HG03342 (cell line): ENCODE measurements around the gene CDCP1.
"Not testable (repeated sequence)": the region's sequence is repeated elsewhere in the genome, so short reads cannot be mapped to it uniquely, and the experiment has no call there.

ENCODE experiments used
- ATAC-seq: cut with Tn5 transposase; IDR thresholded peaks from one replicate; pipeline ENCODE4 v1.9.1; 2021; ENCODE audit warnings: mild to moderate bottlenecking, moderate library complexity; ENCODE audit not compliant: unreplicated experiment

Gene CDCP1

DNA sequence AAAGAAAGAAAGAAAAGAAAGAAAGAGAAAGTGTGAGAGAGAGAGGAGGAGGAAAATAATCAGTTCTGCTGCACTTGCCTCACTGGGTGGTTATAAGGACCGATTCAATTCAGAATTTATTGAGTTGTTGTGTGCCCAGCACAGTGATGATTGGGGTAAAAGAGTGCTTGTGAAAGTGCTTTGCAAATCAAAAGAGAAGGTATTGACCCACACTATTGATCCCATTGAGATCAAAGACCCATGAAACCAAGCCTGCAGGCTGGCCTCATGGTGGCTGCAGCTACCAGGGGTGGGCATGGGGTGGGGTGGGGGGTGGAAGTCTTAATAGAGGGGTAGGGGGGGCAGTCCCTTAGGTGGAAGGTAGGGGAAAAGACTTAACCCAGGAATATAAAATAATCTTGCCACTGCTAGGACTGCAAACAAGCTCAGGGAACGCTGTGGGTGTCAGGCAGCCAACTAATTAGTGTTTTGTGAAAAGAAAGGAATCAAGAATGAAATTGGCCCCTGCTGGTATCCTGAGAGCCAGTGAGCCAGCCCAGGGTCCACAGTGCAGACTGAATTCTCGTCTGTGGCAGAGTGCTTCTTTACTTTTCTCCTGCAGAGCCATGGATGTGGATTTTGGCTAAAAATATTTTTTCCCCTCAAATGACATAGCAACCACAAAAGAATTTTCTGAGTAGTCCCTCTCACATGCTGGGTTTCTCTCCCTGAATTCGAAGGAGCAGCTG is 85.8 kb downstream of the CDCP1 start:
- ATAC-seq, result no peak

DNA sequence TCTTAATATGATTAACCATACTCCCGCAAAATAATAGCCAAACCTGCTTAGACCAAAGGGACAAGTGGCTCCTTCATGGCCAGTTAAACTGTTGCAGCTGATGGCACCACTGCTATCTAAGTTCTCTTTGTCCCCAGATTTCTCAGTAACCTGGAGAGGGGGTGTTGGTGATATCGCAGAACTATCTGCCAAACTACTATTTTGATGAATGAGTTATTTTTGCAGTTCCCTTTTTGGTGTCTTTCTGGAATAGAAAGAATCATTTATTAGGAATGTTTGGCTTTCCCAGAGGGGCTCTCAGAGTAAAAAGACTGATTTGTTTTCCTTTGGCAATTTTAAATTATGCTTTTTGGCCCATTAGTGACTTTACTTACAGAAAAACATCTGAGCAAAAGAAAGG is 87.0 kb downstream of the CDCP1 start:
- ATAC-seq, result no peak

DNA sequence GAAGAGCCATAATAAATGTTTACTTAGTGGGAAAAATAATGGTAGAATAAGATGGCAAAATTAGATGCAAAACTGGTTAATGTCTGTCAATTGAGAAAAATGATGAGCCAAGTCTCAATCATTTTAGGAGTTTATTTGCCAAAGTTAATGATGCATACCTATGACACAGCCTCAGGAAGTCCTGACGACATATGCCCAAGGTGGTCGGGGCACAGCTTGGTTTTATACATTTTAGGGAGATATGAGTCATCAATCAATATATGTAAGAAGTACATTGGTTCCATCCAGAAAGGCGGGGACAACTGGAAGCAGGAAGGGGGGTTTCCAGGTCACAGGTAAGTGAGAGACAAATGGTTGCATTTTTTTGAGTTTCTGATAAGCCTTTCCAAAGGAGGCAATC is 88.6 kb downstream of the CDCP1 start:
- ATAC-seq, result no peak

DNA sequence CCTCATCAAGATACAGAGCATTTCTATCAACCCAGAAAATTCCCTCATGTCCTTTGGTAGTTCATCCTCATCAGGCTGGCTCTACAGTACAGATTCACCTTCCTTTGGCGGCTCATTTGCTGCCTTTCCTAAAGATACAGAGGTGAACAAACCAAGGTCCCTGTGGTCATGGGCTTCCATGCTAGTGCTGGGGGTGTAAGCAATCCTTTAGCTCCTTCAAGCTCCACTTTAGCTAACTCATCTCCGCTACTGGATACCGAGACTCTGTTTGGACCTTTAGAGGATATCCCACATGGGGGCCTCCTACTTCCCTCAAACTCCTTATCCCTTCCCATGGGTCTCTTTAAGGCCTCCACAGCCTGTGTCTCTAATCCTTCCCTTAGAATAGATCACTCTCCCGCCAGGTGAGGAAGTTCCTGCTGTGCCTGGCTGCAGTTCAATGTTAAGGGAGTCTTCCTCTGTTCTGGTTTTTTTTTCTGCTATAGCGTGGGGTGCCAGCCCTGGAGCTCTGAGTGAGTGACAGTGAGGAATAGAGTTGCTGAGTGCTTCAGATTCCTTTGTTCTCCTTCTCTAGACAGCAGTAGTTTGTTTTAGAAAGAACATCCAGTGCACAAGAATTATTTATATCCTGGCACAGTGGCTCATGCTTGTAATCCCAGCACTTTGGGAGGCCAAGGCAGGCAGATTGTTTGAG is 89.4 kb downstream of the CDCP1 start:
- no peak for ATAC-seq

DNA sequence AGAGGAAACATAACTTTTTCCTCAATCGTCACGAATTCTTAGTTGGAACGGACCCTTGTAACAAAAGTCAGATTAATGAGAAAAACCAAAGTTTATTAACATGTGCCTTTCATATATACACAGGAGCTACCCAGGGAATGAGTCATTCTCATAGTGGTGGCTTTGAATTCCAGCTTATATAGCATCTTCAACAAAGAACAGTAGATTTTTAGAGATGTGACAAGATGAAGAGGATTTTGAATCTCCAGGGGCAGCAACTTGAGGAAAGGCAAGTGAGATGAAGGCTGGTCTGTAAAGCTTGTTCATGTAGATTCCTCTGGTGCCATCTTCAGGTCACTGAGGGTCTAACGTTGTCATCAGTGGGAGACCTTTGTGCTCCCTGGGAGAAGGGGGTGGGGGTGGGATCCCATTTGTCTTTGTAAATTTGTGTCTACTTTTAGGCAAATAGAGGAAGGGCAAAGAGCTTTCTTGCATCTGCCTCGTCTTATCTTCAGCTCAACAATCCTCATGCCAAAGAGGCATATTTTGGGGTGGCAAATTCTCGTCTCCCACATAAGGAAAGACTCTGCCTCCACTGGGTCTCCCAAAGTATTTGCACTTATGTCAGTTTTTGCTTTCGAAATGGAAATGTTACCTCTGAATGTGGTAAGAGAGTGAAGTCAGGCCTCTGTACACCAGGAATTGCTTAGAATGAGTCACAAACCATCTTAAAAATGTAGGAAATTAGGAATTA is 90.6 kb downstream of the CDCP1 start:
- ATAC-seq, result no peak

DNA sequence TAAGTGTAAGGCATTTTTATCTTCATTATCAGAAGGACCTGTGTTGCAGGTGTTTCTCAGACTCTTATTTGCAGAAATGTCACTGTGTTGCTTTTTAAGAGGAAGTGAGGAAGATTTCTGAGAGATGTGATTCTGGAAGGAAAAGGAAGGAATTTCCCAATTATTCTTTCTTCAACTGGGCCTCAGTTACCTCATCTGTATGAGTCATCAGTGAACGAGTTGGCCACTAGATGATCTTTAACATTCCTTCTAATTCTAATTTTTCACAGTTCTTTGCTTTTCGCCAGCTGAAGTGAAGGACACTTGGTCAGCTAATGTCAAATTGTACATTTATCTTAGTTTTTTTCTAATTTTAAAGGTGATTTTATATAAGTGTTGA is 91.2 kb downstream of the CDCP1 start:
- ATAC-seq, result no peak

DNA sequence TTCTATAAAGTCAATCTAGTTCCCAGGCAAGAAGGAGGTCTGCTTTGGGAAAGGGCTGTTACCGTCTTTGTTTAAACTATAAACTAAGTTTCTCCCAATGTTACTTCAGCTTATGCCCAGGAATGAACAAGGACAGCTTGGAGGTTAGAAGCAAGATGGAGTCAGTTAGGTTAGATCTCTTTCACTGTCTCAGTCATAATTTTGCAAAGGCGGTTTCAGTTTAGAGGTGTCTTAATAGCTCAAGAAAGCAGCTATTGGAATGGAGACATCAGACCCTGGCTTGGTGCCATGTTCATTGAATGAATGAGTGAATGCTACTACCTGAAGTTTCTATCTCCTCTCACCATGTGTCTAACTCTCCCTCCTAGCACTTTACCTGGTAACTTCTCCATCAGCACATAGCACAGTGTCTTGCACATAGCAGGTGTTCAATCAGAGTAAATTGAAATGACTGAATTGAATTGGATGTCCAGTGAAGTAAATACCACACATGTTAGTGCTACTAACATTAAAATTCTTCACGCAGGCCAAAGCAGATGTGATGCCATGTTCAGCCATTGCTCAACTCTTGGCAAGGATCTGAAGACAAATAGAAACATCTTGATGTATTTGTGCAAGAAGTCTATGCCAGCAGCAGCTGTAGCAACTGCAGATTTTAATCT is 91.9 kb downstream of the CDCP1 start:
- ATAC-seq, result no peak

DNA sequence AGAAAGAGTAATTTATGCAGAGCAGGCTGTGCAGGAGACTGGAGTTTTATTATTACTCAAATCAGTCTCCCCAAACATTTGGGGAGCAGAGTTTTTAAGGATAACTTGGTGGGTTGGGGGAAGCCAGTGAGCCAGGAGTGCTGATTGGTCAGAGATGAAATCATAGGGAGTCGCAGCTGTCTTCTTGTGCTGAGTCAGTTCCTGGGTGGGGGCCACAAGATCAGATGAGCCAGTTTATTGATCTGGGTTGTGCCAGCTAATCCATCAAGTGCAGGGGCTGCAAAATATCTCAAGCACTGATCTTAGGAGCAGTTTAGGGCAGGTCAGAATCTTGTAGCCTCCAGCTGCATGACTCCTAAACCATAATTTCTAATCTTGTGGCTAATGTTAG is 92.4 kb downstream of the CDCP1 start:
- ATAC-seq, result not testable (repeated sequence)

DNA sequence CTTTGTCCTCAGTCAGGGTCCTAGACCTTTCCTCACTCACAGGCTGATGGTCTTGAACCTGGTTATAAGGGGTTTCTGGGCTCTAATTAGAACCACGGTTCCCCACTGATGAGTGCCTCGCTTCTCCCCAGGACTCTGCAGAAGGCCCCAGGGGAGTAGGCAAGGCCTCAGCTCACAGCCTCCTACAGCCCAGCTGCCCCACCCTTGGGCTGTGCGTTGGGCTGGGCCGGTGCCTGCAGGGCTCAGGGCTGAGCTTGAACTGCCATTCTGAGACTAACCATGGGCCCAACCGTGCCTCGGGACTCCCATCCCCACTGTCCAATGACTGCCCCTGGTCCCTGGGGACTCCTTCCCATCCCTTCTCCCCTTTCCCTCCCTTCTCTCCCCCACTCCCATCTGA is 94.5 kb downstream of the CDCP1 start:
- no peak for ATAC-seq

DNA sequence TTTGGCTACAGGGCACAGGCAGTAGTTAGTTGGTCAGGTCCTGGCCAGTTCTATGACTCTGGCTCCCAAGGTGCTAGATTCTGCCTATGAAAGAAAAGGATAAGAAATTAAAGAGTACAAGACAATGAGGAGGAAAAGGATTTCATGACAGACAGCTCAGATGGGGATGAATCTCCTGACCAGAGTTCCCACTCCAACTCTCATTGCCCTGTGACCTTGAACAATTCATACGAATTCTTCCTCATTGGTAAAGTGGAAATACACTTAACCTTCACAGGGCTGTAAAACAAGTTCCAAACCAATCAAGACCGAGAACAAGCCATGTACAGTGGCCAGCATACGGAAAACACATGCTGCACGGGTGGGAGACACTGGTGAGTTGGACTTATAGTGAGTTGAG is 96.4 kb downstream of the CDCP1 start:
- ATAC-seq, result no peak

DNA sequence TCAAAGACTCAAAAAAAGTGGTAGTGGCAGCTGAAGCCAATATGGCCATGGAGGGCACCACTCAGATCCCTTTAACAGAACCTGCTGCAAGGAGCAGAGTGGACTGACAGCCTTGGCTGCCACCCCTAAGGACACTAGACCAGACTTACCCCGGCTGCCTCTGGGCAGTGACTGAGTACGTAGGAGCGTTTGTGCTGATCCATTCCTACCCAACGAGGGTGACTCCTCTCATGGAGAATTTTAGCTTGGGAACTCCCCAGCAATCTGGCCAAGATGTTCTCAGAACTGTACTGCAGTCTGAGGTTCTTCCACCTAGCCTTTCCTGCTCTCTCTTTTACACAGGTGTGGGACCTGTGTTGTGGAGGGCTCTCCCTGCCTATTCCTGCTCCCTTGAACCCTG is 97.9 kb downstream of the CDCP1 start:
- ATAC-seq, result no peak

DNA sequence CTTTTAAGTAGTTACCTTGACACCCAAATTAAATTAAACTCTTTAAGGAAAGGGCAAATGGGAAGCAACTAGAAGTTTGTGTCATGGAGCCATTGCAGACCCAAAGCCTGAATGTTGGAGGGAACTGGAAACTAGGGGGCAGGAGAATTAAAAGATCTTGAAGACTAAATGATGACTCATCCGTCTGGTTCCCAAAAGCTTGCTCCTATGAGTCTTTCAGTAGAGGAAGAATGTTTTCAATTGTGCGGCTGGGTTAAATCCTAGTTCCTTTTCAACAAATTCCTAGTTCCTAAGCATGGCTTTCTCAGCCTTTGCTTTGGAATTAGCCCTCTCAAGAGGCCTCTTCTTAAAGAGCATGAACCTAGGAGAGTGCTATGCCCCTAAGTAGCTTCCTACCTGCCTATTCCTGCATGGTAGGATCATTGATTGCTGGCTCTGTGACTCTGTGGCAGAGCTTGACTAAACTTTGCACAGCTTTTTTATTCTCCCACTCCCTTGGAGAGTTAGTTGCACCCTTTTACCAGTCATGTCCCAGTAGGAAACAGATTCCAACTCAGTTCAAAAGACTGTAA is 102.4 kb downstream of the CDCP1 start:
- ATAC-seq, result no peak

DNA sequence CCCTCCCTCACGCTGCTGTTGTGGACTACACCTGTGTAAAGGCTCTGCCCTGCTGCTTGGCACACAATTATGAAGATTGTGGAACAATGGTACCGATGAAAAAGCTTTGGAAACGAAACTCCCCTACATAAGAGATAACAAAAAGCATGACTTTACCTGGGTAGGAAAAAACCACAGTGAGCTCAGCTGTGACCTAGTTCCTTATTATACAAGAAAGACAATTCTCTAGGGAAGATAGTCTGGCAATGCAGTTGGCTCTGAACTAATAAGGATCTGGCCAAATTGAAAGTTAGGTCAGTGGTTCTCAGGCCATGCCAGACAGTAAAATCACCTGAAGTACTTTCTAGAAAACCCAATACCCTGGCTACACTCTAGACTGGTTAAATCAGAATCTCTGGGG is 104.0 kb downstream of the CDCP1 start:
- no peak for ATAC-seq

DNA sequence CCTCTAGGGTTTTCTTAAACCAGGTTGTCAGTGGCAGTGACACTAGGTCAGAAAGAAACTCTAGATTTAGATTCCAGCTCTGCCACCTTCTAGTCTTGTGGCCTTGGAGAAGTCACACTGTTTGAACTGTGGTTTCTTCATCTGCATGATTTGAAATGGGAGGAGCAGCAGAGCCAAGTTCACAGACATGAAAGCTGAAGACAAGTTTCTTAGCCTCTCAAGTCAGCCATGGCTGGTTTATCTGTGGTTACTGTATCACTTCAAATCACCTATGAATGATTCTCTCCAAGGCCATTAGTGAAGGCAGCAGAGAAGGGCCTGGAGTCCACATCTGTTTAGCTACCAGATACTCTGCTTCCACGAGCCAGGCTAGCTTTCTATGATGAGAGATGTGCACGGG is 104.5 kb downstream of the CDCP1 start:
- ATAC-seq, result no peak

DNA sequence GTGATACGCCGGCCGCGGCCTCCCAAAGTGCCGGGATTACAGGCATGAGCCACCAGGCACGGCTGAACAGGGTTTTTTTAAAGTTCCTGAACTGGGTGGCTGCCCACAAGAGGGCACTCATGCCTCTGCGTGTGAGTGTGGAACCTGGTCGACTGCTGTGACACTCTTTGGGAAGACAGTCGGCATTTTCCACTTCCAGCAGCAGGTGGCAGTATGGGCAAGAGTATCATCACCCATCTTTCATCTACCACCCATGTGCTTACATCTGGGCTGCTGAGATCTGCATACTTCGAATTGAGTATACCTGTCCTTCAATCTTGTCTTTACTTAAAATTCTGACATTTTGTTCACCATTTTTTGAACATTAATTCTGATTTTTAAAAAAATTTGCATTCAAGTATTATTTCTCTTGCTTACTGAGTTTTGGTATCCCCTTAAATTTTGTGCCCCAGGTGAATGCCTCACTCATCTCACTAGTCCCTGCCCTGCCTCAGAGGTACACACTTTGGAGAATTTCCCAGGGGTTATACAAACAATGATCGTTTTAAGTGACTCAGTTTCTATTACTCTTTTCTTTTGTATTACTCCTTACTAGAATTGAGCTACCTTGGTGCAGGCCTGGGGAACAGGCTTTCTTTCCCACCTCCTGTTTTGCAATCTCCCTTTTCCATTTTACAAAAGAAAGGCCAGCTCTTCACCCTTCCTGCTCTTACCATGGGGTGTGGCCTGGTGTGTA is 108.3 kb downstream of the CDCP1 start:
- ATAC-seq, result peak; percentile 70

DNA sequence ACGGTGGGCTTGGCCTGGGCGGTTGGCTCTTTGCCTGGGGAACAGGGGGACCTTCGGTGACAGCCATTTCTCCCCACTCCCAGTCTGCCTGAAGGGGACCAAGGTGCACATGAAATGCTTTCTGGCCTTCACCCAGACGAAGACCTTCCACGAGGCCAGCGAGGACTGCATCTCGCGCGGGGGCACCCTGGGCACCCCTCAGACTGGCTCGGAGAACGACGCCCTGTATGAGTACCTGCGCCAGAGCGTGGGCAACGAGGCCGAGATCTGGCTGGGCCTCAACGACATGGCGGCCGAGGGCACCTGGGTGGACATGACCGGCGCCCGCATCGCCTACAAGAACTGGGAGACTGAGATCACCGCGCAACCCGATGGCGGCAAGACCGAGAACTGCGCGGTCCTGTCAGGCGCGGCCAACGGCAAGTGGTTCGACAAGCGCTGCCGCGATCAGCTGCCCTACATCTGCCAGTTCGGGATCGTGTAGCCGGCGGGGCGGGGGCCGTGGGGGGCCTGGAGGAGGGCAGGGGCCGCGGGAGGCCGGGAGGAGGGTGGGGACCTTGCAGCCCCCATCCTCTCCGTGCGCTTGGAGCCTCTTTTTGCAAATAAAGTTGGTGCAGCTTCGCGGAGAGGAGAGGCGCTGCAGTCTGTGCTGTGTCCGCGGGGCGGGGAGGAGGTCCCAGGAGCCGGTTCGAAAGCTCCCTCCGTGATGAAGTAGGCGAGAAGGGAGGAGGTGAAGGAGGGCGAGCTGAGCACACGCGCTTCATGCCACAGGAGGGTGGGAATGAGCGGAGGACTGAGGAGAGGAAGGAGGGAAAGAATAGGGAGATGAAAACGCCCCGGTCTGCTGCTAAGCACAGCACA is 110.5 kb downstream of the CDCP1 start:
- no peak for ATAC-seq

DNA sequence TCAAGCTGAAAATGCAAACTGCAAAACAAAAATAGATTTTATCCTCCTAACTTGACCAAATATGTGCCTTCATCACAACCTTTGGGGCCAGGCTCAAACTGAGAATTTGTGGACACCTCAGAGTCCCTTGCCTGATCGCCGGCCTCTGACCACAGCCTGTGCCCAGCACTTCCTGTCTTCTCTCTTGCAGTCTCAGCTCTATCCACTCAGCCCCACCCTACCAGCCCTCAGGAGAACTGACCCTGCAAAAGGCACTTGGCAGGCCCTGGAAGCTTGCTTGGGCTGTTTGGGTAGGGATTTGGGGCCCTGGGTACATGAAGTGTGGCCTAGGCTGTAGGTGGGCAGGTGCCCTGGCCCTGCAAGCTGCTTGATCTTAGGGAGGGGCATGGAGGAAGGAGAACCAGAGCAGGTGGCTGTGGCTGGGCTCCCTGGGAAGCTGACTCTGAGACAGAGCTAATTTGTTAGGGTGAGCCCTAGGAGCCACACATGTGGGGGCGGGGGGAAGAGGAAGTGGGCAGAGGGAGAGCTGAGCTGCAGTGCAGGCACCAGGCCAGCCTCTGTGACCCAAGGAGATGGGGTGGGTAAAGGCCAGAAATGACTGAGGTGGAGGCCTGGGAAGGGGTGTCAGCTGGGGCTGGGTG is 111.4 kb downstream of the CDCP1 start:
- ATAC-seq, result no peak

DNA sequence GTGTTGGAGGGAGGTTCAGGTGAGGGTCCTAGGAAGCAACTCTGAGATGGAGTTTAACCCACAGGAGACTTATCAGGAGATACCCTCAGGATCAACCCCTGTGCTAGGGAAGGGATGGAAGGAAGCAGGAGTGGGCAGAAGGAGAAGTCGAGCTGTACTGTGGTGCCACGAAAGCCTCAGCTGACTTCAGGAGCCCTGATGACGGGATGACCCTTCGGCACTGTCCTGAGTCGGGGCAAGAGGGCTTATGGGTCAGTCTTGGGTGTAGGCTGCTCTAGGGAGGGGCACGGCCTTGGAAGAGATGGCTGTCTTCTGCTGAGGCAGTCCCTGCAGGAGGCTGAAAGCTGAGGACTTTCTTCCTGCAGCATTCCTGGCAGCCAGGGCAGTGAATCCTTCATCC is 112.4 kb downstream of the CDCP1 start:
- ATAC-seq, result no peak
